ENCODE results near the gene TRERF1.
A peak's percentile ranks its signal among the peaks of the same experiment; 100 is the strongest.
"Not testable (repeated sequence)": the region's sequence is repeated elsewhere in the genome, so short reads cannot be mapped to it uniquely, and the experiment has no call there.

The TRERF1 gene

DNA sequence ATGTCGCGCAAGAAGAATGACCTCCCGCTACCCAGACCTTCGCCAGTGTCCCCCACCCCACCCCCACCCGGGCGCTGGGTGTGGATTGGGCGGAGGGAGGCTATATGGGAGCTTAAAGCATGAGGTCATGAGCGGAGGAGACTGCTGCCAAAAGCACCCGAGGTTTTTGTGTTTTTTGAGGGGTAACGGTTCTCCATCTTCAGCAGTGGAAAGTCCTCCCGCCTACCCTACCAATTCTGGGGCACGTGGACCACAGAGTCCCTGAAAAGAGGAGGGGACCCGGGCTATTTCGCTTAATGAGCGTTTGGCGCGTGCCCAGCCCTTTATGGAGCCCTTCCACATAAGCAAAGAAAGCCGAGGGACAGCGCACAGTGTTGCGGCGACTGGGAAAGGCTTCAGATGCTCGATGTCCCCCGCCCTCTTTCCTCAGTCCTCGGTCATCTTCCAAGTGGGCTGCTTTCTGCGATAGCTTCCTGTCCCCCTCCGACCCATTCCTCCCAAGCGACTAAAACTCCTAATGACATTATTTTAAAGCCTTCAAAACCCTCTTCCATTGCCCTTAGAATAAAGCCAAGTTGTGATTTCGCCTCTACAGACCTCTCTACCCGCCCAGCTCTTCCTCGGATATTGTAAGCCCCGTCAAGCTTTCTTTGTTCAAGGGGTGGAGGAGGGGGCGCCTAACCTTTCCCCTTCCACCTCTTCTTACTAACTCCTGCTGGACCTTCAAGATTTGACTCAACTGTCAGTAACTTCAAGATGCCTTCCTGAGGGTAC, 2.1 kb upstream of the TRERF1 start:
- Mint-ChIP-seq H3K27ac (peak overlapping the region; percentile 30), H3K36me3 (ENCODE audit: low read depth) (peaks cover 25% of the 10 kb centered on the region), H3K9me3 (no peaks in the 10 kb centered on the region), H3K27me3 (peaks cover 10% of the 10 kb centered on the region), H3K4me3 (peak overlapping the region; percentile 96), H3K4me1 (ENCODE audit: low read depth) (peaks cover 35% of the 10 kb centered on the region)
- DNase-seq = no peak

DNA sequence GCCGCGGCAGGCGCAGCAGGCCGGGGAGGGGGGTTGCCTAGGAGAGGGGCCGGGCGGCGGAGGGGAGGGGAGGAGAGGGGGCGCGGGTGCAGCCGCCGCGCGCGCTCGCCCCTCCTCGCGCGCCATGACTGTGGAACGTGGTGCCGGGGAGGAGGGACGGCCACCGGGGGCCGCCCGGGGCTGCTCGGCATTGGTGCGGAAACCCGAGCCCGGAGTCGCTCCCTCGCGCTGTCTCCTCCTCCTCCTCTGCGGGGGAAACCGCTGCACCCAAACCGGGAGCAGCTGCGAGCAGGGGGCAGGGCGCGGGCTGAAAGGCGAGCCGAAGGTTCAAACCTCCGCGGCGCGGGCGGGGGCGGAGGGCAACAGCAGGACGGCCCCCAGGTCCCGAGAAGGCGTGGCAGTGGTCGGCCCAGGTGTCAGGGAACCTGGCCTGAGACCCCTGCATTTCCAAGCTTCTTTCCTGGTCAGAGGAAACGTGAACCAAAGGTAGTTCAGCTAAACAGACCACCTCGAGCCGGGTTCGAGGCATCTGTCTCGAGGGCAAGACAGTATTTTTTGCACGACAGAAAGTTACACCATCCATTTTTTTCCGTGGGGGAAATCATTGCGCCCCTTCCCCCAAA, 1.4 kb upstream of the TRERF1 start:
- H3K9me3 Mint-ChIP-seq = no peaks in the 10 kb centered on the region
- peaks cover 39% of the 10 kb centered on the region for H3K4me1 Mint-ChIP-seq (ENCODE audit: low read depth)
- H3K36me3 Mint-ChIP-seq (ENCODE audit: low read depth) = peaks cover 32% of the 10 kb centered on the region
- H3K27ac Mint-ChIP-seq = no peak overlapping the region
- H3K4me3 Mint-ChIP-seq = peak overlapping the region; percentile 96
- peaks cover 10% of the 10 kb centered on the region for H3K27me3 Mint-ChIP-seq
- DNase-seq = peak; percentile 86

DNA sequence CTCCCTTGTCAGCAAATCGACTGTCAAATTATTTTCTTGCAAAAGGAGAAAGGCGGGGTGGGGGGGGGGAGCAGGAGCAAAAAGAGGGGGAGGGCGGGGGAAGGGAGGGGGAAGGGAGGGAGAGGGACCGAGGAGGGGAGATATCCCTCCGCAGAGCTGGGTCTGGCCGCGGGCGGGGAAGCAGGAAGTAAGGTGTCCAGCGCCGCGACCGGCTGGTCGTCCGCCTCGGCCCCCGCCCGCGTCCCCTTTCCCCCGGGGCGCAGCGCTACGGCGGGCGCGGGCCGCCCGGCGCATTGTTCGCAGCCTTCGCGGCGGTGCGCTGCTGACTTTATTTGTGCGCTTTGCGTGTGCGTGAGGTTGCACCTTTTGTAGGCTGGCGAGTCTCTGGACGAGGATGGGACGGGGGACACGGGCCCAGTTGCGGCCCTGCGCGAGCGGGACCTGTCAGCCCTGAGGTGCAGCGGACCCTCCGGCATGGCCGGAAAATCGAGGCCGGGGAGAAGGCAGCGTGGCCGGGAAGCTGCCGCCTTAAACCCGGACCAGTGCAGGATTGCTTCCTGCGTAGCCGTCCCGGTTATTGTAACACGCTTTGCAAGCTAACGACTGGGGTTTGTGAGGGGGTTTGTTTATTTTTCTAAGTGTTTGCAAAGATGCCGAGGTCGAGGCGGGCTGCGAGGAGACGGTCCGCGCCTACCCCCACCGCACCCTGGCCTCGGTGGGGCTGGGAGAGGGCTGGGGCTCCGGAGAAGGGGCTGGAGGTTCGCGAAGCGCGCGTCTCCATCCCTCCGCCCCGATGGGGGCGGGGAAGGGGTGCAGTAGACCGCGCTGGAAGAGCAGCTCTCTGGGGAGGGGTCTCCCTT, 675 bp upstream of the TRERF1 start:
- peaks cover 10% of the 10 kb centered on the region for H3K27me3 Mint-ChIP-seq
- H3K4me3 Mint-ChIP-seq = peak overlapping the region; percentile 96
- H3K9me3 Mint-ChIP-seq = no peaks in the 10 kb centered on the region
- H3K27ac Mint-ChIP-seq = peak overlapping the region; percentile 93
- peak; percentile 82 for DNase-seq
- peaks cover 39% of the 10 kb centered on the region for H3K36me3 Mint-ChIP-seq (ENCODE audit: low read depth)
- H3K4me1 Mint-ChIP-seq (ENCODE audit: low read depth) = peaks cover 47% of the 10 kb centered on the region

DNA sequence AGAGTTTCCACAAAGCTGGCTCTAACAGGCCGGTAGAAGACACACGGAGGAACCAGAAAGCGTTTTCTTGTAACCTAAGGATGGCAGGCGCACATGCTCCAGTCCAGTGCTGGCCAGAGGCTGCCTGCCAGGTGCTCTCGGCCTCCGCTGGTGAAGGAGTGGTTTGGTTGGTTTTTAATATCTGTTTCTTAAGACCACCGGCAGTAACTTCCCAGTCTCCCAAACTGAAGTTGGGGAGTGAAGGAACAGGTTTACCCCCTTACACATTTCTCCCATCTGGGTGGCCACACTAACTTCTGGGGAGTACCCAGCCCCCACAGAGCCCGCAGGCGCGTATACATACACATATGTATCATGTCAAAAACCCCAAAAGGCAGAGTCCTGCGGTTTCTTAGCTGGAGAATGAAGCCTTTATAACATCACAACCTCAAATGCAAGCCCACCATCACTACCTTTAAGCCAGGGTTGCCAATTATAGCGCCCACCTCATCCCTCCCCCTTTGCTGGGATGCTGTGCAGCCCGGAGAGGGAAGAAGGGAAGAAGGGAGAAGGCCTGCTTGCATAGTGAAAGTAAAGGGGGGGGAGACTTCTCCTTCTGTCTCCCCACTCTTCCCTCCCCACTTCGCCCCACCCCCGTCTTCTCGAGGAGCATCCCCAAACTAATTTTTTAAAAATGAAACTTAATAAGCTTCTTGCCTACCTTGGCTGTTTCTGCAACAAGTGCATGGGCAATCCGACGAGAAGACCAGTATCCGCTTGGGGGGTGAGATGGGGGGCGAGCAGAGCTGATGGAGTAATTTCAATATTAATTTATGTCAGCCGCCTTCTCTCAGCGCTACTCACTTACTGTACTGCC, 1.0 kb downstream of the TRERF1 start:
- no peaks in the 10 kb centered on the region for H3K9me3 Mint-ChIP-seq
- H3K4me1 Mint-ChIP-seq (ENCODE audit: low read depth) = peaks cover 62% of the 10 kb centered on the region
- peak overlapping the region; percentile 93 for H3K27ac Mint-ChIP-seq
- H3K4me3 Mint-ChIP-seq = peak overlapping the region; percentile 96
- peak; percentile 63 for DNase-seq
- H3K36me3 Mint-ChIP-seq (ENCODE audit: low read depth) = peaks cover 46% of the 10 kb centered on the region
- peaks cover 10% of the 10 kb centered on the region for H3K27me3 Mint-ChIP-seq

DNA sequence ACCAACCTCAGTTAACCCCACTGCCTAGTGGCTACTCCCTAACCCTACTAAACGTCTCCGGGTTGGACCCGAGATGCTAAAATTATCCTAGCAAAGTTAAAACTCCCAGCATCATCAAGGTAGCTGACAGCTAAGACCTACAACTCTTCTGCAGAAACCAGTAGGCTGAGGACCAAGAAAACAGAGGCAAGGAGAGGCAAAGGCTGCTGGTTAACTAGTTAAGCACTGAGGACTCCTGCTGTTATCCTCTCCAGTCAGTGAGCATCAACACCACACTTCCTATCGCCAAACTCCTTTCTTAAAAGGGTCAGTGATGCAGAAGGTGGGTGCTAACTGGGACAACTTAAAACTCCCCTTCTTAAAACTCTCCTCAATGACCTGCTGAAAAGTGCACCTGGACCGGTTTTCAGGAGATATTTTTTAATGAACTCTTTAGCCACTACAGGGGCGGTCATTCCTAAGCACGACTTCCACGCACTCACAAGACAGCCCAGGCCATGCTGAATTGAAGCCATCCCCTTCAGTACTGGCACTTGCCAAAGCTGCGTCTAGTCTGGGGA, 1.7 kb downstream of the TRERF1 start:
- Mint-ChIP-seq H3K4me3 (peak overlapping the region; percentile 96), H3K27me3 (peaks cover 10% of the 10 kb centered on the region), H3K9me3 (no peaks in the 10 kb centered on the region), H3K4me1 (ENCODE audit: low read depth) (peaks cover 67% of the 10 kb centered on the region), H3K36me3 (ENCODE audit: low read depth) (peaks cover 46% of the 10 kb centered on the region), H3K27ac (peak overlapping the region; percentile 93)
- no peak for DNase-seq

DNA sequence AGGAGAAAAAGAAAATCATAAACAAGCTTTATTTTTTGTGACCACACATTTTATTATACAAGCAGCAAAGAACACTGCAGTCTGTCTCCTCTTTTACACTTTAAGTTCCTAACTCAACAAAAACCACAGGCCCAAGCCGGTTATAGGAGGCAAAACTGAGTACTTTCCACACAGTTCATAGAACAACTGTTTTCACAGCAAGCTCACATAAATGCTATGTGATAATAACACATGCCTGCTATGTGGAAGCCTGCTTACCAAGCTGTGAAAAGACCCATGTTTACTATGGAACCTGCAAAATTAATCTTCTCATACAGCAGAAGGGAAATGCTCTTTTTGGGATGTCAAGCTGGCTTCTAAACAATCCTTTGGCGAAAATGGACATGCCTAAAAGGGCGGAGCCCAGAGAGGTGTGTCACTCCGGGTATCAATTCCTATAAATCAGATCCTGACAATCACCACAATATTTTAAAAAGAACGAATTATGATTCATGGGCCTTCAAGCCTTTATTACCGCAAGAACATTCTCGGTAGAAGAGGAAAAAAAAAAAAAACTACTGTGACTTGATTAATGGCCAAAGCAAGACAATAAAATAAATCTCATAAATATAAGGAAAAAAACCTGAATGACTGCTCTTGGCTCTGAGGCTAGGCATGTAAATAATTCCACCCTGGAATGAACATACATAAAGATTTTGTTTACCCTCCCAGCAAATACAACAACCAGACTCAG, 2.6 kb downstream of the TRERF1 start:
- Mint-ChIP-seq H3K4me3 (peak overlapping the region; percentile 96), H3K27ac (peak overlapping the region; percentile 93), H3K27me3 (peaks cover 3% of the 10 kb centered on the region), H3K36me3 (ENCODE audit: low read depth) (peaks cover 46% of the 10 kb centered on the region), H3K4me1 (ENCODE audit: low read depth) (peaks cover 75% of the 10 kb centered on the region), H3K9me3 (no peaks in the 10 kb centered on the region)
- no peak for DNase-seq

DNA sequence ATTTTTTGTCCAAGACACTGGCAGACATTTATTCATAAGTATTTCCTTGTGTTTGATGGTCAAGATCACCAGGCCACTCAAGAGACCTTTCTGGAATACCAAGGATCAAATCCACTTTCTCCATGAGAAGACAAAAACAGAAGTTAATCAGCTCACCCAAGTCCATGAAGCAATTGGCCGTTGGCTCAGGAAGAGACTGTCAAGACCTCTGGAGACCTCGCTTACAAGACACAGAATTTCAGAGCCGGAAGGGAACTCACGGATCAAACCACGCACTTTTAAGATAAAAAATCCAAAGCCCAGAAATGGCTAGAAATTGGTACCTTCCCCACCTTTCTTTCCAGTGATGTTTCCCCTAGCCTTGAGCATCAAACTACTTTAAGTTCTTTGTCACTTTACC, 3.3 kb downstream of the TRERF1 start:
- H3K27me3 Mint-ChIP-seq = no peaks in the 10 kb centered on the region
- H3K9me3 Mint-ChIP-seq = no peaks in the 10 kb centered on the region
- no peak for DNase-seq
- peaks cover 50% of the 10 kb centered on the region for H3K36me3 Mint-ChIP-seq (ENCODE audit: low read depth)
- H3K4me1 Mint-ChIP-seq (ENCODE audit: low read depth) = peaks cover 75% of the 10 kb centered on the region
- peak overlapping the region; percentile 93 for H3K27ac Mint-ChIP-seq
- peak overlapping the region; percentile 96 for H3K4me3 Mint-ChIP-seq

DNA sequence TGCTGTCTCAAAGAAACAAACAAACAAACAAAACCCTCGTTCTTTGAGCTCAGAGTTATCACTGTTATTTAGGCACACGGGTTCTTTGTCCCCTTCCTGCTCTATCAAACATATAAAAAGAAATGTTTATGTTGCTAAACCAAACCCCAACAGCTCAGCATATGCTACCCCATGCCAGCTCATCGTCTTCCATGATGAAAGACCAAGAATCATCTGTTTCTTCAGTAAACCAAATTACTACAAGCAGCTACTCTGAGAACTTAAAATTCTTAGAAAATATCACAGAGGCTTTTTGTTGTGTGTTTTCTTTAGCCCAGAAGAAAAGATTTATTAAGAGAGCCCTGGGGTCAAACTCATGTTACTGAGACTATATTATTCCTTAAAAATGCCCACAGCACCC, 4.7 kb downstream of the TRERF1 start:
- H3K4me3 Mint-ChIP-seq = no peak overlapping the region

DNA sequence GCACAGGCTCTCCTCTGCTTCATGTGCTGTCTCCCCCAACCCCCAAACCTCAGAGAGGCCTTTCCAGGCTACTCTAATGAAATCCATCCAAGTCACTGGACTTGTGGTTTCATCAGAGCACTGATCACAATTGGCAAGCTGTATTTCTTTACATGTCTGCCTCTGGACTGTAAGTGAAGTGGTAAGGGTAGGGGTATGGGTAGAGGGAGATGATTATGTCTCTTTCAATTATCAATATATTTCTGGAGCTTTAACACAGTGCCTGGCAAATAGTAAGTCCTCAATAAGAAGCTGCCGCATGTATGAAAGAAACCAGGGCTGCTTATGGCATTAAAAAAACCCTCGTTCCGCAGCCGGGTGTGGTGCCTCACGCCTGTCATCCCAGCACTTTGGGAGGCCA, 5.4 kb downstream of the TRERF1 start:
- Mint-ChIP-seq H3K9me3 (no peaks in the 10 kb centered on the region), H3K27me3 (no peaks in the 10 kb centered on the region), H3K27ac (peak overlapping the region; percentile 63), H3K4me1 (ENCODE audit: low read depth) (peaks cover 87% of the 10 kb centered on the region), H3K4me3 (no peak overlapping the region), H3K36me3 (ENCODE audit: low read depth) (peaks cover 41% of the 10 kb centered on the region)
- no peak for DNase-seq

More for the DNA sequence above, 4.7 kb downstream of the TRERF1 start:
- no peaks in the 10 kb centered on the region for H3K9me3 Mint-ChIP-seq
- H3K27me3 Mint-ChIP-seq = no peaks in the 10 kb centered on the region
- peak overlapping the region; percentile 93 for H3K27ac Mint-ChIP-seq
- DNase-seq = no peak
- H3K4me1 Mint-ChIP-seq (ENCODE audit: low read depth) = peaks cover 82% of the 10 kb centered on the region
- peaks cover 45% of the 10 kb centered on the region for H3K36me3 Mint-ChIP-seq (ENCODE audit: low read depth)

DNA sequence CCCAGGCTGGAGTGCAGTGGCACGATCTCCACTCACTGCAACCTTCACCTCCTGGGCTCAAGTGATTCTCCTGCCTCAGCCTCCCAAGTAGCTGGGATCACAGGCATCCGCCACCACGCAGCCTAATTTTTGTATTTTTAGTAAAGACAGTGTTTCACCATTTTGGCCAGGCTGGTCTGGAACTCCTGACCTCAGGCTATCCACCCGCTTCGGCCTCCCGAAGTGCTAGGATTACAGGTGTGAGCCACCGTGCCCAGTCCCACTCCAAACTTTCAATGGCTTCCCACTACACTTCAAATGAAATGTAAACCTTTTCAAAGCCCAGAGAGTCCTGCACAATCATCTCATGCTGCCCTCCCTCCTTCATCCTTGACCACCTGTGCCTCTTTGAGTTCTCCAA, 5.8 kb downstream of the TRERF1 start:
- Mint-ChIP-seq H3K36me3 (ENCODE audit: low read depth) (peaks cover 39% of the 10 kb centered on the region), H3K4me1 (ENCODE audit: low read depth) (peaks cover 89% of the 10 kb centered on the region), H3K27ac (peak overlapping the region; percentile 63)
- not testable (repeated sequence) for DNase-seq, H3K27me3 Mint-ChIP-seq, H3K9me3 Mint-ChIP-seq, H3K4me3 Mint-ChIP-seq

DNA sequence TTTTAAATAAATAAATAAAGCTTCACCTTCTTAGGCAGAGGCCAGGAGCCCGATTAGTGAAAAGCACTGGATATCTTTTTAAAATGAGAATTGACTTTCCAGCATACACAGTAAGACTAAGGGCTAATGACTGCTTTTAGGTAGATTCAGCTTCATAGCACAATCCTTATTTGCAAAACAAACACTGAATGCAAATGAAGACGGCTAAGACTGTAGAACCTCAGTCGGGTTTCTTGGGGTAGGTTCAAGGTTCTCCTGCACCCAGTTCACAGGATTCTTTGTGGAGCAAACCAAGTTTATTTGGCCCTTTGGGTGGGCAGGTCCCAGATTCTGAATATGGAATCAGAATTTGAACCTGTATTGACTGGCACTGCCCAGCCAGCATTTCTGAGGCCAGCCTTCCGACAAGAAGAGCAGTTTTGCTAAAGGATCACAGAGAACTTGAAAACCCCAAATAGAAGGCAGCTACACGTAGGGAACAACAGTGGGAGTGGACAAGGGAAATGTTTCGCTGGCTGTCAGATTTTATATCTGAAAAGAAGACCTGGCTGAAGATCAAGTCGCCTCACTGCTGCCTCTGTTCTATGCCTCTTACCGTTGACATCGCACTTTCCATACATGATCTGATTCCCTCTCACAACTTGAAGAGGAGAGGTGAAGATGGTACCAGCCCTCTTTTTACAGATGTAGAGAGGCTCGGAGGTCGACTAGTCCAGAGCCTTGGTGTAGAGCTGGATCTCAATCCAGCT, 8.2 kb downstream of the TRERF1 start:
- Mint-ChIP-seq H3K4me1 (ENCODE audit: low read depth) (peaks cover 87% of the 10 kb centered on the region), H3K27me3 (no peaks in the 10 kb centered on the region), H3K4me3 (peak overlapping the region; percentile 23), H3K9me3 (no peaks in the 10 kb centered on the region), H3K36me3 (ENCODE audit: low read depth) (peaks cover 22% of the 10 kb centered on the region), H3K27ac (peak overlapping the region; percentile 82)
- no peak for DNase-seq

DNA sequence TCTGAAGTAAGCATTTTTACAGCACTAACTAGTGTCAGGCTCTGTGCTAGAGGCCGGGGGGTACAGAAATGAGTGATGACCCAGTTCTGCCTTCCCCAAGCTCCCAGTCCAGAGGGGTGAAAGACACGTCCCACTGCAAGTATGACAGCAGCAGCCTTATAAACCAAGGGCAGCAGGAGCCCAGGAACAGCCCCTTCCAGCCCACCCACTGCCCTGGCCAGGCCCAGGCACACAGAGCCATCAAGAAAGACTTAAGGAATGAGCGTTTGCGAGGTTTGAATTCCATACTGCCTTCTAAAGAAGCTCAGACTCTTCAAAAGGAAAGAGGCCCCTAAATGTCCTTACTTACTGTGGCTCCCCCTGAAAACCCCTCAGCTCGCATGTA, 10.0 kb downstream of the TRERF1 start:
- peaks cover 13% of the 10 kb centered on the region for H3K36me3 Mint-ChIP-seq (ENCODE audit: low read depth)
- peak overlapping the region; percentile 54 for H3K4me3 Mint-ChIP-seq
- no peak for DNase-seq
- peak overlapping the region; percentile 81 for H3K27ac Mint-ChIP-seq
- no peaks in the 10 kb centered on the region for H3K9me3 Mint-ChIP-seq
- peaks cover 72% of the 10 kb centered on the region for H3K4me1 Mint-ChIP-seq (ENCODE audit: low read depth)
- H3K27me3 Mint-ChIP-seq = no peaks in the 10 kb centered on the region
